WERI-Rb-1 (cell line): ENCODE data around the gene CDYL.

ENCODE experiments used
- DNase-seq: peaks from one replicate; pipeline ENCODE4 v3.0.0-alpha.2; 2020
- H3K27ac ChIP-seq: fragments of 250-450 bp; sonication (Bioruptor Pico); 2 replicates; pipeline ENCODE4 v1.5.1; 2020; ENCODE audit warnings: mild to moderate bottlenecking, moderate library complexity
- H3K27me3 ChIP-seq: fragments of 250-450 bp; sonication (Bioruptor Pico); 2 replicates; pipeline ENCODE4 v1.5.1; 2021; ENCODE audit warnings: mild to moderate bottlenecking, low read depth, moderate library complexity; ENCODE audit not compliant: insufficient read depth, severe bottlenecking
- H3K36me3 ChIP-seq: fragments of 250-450 bp; sonication (Bioruptor Pico); 2 replicates; pipeline ENCODE4 v1.5.1; 2020; ENCODE audit warnings: mild to moderate bottlenecking, moderate library complexity
- H3K4me3 ChIP-seq: 2 replicates; pipeline ENCODE4 v1.5.1; 2011; ENCODE audit warnings: low read depth, mild to moderate bottlenecking, control low read depth, low read length
- H3K9me3 ChIP-seq: fragments of 250-450 bp; sonication (Bioruptor Pico); 2 replicates; pipeline ENCODE4 v1.5.1; 2021; ENCODE audit warnings: mild to moderate bottlenecking, moderate library complexity; ENCODE audit not compliant: severe bottlenecking
- CTCF ChIP-seq: IDR thresholded peaks from 2 replicates; pipeline ENCODE4 v1.5.1; 2011; ENCODE audit warnings: low read depth, mild to moderate bottlenecking, control low read depth, inconsistent platforms, low read length

The CDYL gene

GRCh38 chr6:4728926-4729325, 47.3 kb upstream of the CDYL start:
- H3K9me3 ChIP-seq = peaks cover 17% of the 10 kb centered on the region
- DNase-seq = no peak
- H3K27ac ChIP-seq = no peak overlapping the region
- TF ChIP-seq CTCF = no peak
- no peak overlapping the region for H3K4me3 ChIP-seq
- H3K36me3 ChIP-seq = no peaks in the 10 kb centered on the region
- peaks cover 13% of the 10 kb centered on the region for H3K27me3 ChIP-seq

GRCh38 chr6:4731996-4732395, 44.2 kb upstream of the CDYL start:
- H3K36me3 ChIP-seq = no peaks in the 10 kb centered on the region
- no peak overlapping the region for H3K27ac ChIP-seq
- H3K27me3 ChIP-seq = peaks cover 36% of the 10 kb centered on the region
- H3K4me3 ChIP-seq = no peak overlapping the region
- no peak for DNase-seq
- no peak for TF ChIP-seq CTCF
- no peaks in the 10 kb centered on the region for H3K9me3 ChIP-seq

GRCh38 chr6:4732691-4733315, 43.4 kb upstream of the CDYL start:
- H3K9me3 ChIP-seq = no peaks in the 10 kb centered on the region
- H3K36me3 ChIP-seq = no peaks in the 10 kb centered on the region
- DNase-seq = no peak
- no peak overlapping the region for H3K27ac ChIP-seq
- H3K4me3 ChIP-seq = no peak overlapping the region
- H3K27me3 ChIP-seq = peaks cover 40% of the 10 kb centered on the region
- no peak for TF ChIP-seq CTCF

- no peak overlapping the region for H3K27ac ChIP-seq
These were observed 39.8 kb upstream of the CDYL start for GRCh38 chr6:4736371-4736873.

GRCh38 chr6:4740032-4740431, 36.2 kb upstream of the CDYL start:
- TF ChIP-seq CTCF = no peak
- no peak overlapping the region for H3K4me3 ChIP-seq
- DNase-seq = no peak
- peaks cover 37% of the 10 kb centered on the region for H3K27me3 ChIP-seq
- no peaks in the 10 kb centered on the region for H3K9me3 ChIP-seq
- H3K36me3 ChIP-seq = no peaks in the 10 kb centered on the region
- H3K27ac ChIP-seq = no peak overlapping the region

More at GRCh38 chr6:4736371-4736873, 39.8 kb upstream of the CDYL start:
- no peak for DNase-seq
- TF ChIP-seq CTCF = no peak
- H3K36me3 ChIP-seq = no peaks in the 10 kb centered on the region
- no peak overlapping the region for H3K4me3 ChIP-seq
- H3K27me3 ChIP-seq = peaks cover 45% of the 10 kb centered on the region
- H3K9me3 ChIP-seq = no peaks in the 10 kb centered on the region

- Histone ChIP-seq H3K4me3 (no peak overlapping the region), H3K27me3 (peaks cover 33% of the 10 kb centered on the region), H3K9me3 (no peaks in the 10 kb centered on the region), H3K27ac (no peak overlapping the region), H3K36me3 (no peaks in the 10 kb centered on the region)
- DNase-seq = no peak
- no peak for TF ChIP-seq CTCF
These were observed 33.1 kb upstream of the CDYL start for GRCh38 chr6:4743062-4743461.
